NCI-H2029 (cell line): ENCODE data around the gene GNPTG.

ENCODE experiments used
- DNase-seq: peaks from one replicate; lab custom pipeline; 2025; lab: John Stamatoyannopoulos, UW

GNPTG gene

GRCh38 chr16:1351582-1352362 lies at the start of gene GNPTG, which contains the start of gene TSR3:
TSS of gene GNPTG (plus strand) at chr16:1351931. CDS start at chr16:1351966, 35 bp downstream.
TSS of gene TSR3 (minus strand) at chr16:1351878. CDS start at chr16:1351804, 74 bp downstream.
- DNase-seq, result peak; percentile 71

- no peak for DNase-seq
Observed at GRCh38 chr16:1305823-1306222, 45.9 kb upstream of the GNPTG start.

- no peak for DNase-seq
Observed at GRCh38 chr16:1306334-1306733, 45.4 kb upstream of the GNPTG start.

GRCh38 chr16:1308036-1308976 lies 43.4 kb upstream of the GNPTG start:
- DNase-seq, result peak; percentile 34

GRCh38 chr16:1308977-1309885 lies 42.5 kb upstream of the GNPTG start, which contains the start of gene UBE2I:
TSS of gene UBE2I (plus strand) at chr16:1309636. CDS start at chr16:1314031, 4,395 bp downstream.
- DNase-seq, result peak; percentile 94

- no peak for DNase-seq
Observed at GRCh38 chr16:1309888-1310831, 41.6 kb upstream of the GNPTG start.

- no peak for DNase-seq
Observed at GRCh38 chr16:1310832-1311200, 40.9 kb upstream of the GNPTG start.

- no peak for DNase-seq
Observed at GRCh38 chr16:1311212-1311737, 40.5 kb upstream of the GNPTG start.

- DNase-seq, result no peak
Observed at GRCh38 chr16:1311738-1312466, 39.8 kb upstream of the GNPTG start.

- DNase-seq, result no peak
Observed at GRCh38 chr16:1312467-1312816, 39.3 kb upstream of the GNPTG start.

GRCh38 chr16:1312903-1313302 lies 38.8 kb upstream of the GNPTG start:
- no peak for DNase-seq

GRCh38 chr16:1313721-1314369 lies 37.9 kb upstream of the GNPTG start:
- DNase-seq, result no peak

GRCh38 chr16:1314399-1315068 lies 37.2 kb upstream of the GNPTG start:
- DNase-seq, result no peak

GRCh38 chr16:1315081-1316032 lies 36.4 kb upstream of the GNPTG start:
- DNase-seq, result no peak

- DNase-seq, result no peak
Observed at GRCh38 chr16:1316033-1316405, 35.7 kb upstream of the GNPTG start.

GRCh38 chr16:1317479-1318267 lies 34.1 kb upstream of the GNPTG start:
- DNase-seq, result no peak

GRCh38 chr16:1318268-1318545 lies 33.5 kb upstream of the GNPTG start:
- DNase-seq, result no peak
